ENCODE measurements around the gene ABCA7.

DNA sequence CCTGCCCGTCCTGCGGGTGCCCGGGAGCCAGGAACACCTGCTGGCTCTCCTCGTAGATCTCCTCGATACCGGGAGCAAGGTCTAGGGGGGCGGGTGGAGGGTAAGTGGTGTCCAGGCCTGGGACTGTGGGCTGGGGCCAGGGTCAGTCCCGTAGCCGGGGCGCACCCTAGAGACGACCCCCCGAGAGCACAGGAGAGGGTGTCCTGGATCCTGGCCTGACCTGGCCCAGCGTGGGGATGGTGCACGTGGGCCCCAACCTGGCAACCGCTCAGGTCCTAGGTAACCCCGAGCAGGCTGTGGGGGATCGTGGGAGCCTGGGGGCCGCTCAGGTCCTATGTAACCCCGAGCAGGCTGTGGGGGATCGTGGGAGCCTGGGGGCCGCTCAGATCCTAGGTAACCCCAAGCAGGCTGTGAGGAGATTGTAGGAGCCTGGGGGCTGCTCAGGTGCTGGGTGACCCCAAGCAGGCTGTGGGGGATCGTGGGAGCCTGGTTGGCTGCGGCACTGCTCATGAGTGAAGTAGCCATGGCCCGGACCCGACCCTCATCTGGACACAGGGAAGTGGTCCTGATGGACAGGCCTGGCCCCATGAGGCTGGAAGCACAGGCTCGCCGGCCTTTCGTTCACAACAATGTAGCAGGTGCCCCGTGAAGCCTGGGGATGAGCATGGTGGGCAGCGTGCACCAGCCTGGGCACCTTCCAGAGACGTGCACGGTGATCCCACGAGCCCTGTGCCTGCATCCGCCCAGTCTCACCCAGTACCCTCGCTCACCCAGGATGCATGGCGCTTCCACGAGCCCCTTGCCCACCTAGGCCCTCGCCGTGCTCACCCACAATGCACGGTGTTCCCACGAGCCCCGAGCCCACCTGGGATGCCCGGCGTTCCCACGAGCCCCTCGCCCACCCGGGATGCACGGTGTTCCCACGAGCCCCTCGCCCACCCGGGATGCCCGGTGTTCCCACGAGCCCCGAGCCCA, 70.1 kb downstream of the ABCA7 start:
- TF ChIP-seq, protein P1, sequence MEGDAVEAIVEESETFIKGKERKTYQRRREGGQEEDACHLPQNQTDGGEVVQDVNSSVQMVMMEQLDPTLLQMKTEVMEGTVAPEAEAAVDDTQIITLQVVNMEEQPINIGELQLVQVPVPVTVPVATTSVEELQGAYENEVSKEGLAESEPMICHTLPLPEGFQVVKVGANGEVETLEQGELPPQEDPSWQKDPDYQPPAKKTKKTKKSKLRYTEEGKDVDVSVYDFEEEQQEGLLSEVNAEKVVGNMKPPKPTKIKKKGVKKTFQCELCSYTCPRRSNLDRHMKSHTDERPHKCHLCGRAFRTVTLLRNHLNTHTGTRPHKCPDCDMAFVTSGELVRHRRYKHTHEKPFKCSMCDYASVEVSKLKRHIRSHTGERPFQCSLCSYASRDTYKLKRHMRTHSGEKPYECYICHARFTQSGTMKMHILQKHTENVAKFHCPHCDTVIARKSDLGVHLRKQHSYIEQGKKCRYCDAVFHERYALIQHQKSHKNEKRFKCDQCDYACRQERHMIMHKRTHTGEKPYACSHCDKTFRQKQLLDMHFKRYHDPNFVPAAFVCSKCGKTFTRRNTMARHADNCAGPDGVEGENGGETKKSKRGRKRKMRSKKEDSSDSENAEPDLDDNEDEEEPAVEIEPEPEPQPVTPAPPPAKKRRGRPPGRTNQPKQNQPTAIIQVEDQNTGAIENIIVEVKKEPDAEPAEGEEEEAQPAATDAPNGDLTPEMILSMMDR (IDR thresholded peaks at IDR 0.05) = no peak
- no peak for TF ChIP-seq POLR2A (IDR thresholded peaks at IDR 0.05)

Data from adrenal gland (tissue), 5 donors.